Measurements from ENCODE around the gene PDE12.

GRCh38 chr3:57586778-57587177 is 30.7 kb downstream of the PDE12 start:
- TF ChIP-seq, protein P1, sequence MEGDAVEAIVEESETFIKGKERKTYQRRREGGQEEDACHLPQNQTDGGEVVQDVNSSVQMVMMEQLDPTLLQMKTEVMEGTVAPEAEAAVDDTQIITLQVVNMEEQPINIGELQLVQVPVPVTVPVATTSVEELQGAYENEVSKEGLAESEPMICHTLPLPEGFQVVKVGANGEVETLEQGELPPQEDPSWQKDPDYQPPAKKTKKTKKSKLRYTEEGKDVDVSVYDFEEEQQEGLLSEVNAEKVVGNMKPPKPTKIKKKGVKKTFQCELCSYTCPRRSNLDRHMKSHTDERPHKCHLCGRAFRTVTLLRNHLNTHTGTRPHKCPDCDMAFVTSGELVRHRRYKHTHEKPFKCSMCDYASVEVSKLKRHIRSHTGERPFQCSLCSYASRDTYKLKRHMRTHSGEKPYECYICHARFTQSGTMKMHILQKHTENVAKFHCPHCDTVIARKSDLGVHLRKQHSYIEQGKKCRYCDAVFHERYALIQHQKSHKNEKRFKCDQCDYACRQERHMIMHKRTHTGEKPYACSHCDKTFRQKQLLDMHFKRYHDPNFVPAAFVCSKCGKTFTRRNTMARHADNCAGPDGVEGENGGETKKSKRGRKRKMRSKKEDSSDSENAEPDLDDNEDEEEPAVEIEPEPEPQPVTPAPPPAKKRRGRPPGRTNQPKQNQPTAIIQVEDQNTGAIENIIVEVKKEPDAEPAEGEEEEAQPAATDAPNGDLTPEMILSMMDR (IDR thresholded peaks at IDR 0.05), result no peak
- no peak for TF ChIP-seq POLR2A (IDR thresholded peaks at IDR 0.05)
- TF ChIP-seq EP300 (IDR thresholded peaks at IDR 0.05), result no peak
- no peak for TF ChIP-seq POLR2AphosphoS5 (IDR thresholded peaks at IDR 0.05)
